ENCODE results near the gene SLC16A11.
A peak's percentile ranks its signal among the peaks of the same experiment; 100 is the strongest.

Gene SLC16A11

DNA sequence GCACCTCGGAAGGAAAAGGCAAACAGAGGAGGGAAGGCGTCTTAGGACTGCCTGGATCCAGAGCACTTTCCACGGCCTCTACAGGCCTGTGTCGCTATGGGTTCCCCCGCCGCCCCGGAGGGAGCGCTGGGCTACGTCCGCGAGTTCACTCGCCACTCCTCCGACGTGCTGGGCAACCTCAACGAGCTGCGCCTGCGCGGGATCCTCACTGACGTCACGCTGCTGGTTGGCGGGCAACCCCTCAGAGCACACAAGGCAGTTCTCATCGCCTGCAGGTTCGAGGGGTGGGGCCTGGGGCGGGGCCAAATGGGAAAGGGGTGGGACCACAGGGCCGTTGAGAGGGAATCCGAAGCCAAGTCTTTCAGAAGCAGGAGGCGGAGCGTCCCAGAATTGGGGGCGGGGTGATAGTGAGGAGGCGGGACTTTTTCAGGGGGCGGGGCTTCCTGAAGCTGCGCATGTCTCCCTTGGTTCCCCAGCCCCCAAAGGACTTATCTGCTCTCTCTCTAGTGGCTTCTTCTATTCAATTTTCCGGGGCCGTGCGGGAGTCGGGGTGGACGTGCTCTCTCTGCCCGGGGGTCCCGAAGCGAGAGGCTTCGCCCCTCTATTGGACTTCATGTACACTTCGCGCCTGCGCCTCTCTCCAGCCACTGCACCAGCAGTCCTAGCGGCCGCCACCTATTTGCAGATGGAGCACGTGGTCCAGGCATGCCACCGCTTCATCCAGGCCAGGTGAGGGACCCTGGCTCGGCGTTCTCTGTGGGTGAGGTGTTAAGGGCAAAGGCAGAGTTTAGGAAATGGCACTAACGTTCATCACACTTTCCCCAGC, 20.1 kb downstream of the SLC16A11 start:
- DNase-seq: peak; percentile 98

GRCh38 chr17:7022781-7023571, 20.9 kb downstream of the SLC16A11 start, which contains the start of gene BCL6B:
Gene BCL6B (plus strand): TSS chr17:7023050. CDS start chr17:7023672, 622 bp downstream.
- no peak for DNase-seq

DNA sequence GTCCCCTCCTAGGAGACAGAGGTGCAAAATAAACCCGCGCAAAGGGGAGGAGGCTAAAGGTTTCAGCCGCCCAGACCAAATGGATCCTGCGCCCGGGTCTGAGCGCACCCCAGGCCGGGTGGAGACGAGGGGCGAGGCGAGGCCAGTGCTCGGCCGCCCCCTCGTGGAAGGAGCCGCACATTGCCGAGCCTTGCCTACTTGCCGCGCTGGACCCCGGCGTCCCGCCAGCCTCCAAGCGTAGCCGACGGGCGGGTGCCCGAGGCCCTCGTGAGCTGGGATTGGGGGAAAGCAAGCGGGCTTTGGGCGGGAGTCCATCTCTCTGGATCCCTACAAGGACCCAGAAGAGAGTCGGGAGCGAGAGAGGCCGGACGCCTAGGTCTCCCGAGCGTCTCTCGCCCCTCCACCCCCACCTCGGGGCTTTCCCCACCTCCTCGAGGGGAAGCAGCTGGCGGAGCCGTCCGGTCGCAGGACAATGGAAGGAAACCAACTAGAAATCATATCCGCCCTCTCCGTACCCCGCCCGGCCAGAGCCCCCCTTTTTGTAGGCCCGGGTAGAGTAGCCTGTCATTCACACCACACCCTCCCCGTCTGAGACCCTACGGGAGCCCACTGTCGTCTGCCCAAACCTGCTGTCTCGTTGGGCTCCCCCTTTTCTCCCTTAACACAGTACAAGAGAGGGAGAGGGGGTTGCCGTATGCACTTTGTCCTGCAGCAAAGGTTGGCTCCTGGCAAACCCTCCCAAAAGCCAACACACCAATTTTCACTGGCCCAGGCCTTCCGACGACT, 21.7 kb downstream of the SLC16A11 start:
- peak; percentile 90 for DNase-seq

- DNase-seq: no peak
Observed at GRCh38 chr17:7020894-7021664, 22.8 kb downstream of the SLC16A11 start.

GRCh38 chr17:7019839-7020519, 23.9 kb downstream of the SLC16A11 start:
- no peak for DNase-seq

DNA sequence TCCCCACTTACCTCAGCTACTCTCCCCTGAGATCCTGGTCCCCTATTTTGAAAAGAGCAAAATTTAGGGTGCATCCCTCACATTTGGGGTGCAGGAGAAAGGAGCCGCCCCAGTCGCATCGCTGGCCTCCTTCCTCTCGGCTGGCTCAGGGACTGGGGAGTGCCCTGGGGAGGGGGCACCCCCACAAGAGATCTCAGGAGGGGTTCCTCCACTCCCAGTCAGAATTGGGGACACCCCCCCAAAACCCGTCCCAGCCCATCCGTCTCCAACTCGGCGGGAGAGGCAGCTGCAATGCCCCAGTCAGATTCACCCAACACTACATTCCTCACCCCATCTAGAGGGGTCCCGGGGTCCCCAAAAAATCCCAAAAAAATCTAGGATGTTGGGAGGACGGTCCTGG, 24.5 kb downstream of the SLC16A11 start:
- no peak for DNase-seq

GRCh38 chr17:7018331-7018964, 25.4 kb downstream of the SLC16A11 start:
- DNase-seq: no peak

DNA sequence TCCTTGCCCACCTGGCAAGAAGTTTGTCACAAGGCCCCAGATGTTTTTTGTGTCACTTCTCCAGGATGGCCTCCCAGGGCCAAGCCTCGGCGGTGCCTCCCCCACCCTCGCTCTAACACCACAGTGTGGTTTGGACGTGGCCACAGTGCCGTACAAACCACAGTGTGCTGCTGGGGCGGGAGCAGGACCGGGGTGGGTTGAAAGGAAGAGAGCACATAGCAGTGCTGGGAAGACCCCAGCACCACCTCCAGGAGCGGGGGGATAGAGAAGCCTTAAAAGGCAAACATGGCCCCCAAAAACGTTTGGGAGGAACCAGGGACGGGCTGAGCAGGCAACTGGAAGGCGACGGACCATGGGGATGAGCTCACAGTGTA, 26.1 kb downstream of the SLC16A11 start:
- DNase-seq: peak; percentile 66

- DNase-seq: no peak
Observed at GRCh38 chr17:7016886-7017826, 26.7 kb downstream of the SLC16A11 start.

DNA sequence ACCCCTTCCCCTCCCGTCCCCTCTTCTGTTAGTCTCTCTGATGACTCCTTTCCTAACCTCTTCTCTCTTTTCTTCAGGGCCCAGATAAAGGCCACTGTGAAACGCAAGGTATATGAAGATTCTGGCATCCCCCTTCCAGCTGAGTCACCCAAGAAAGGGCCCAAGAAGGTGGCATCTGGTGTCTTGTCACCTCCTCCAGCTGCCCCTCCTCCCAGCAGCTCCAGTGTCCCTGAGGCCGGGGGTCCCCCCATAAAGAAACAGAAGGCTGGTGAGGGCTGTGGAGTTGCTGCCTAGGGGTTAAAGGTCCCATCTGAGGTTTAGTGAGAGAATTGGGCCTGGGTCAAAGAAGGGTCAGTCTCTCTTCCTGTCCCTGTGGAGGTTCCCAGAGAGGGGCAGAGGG, 27.5 kb downstream of the SLC16A11 start:
- peak; percentile 42 for DNase-seq

DNA sequence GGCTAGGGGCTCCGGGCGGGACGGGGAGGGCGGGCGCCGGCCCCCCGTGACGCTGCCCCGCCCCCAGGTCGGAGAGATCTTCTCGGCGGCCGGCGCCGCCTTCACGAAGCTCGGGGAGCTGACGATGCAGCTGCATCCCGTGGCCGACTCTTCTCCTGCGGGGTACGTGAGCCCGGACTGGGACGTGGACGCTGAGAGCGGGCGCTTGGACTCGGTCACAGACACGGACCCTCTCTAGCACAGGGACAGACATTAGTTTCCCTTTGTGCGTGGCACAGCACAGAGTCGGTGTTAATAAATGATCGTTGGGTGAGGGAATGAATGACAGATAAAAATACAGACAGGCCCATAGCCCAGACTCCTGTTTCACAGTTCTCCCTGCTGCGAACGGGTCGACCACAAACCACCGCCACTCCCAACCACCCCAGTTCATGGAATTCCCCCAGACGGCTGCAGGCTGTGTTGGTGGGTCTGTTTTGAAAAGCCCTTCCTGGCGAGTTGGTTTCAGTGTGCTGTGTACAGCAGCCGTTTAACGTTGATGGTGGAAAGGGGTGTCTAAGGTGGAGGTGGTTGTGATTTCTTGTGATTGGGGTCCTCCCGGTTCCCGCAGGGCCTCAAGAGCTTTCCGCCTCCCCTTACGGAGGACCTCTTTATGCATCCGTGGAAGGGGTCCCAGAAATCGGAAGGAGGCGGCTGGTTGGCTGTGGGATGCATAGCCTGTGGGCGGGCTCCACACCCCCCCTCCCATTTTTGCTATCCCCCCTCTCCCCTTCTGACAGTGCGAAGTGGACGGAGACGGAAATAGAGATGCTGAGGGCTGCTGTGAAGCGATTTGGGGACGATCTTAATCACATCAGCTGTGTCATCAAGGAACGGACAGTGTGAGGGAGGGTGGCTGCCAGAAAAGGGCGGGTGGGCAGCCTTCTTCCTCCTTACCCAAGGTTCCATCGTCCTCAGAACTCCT, 28.6 kb downstream of the SLC16A11 start:
- DNase-seq: peak; percentile 85

DNA sequence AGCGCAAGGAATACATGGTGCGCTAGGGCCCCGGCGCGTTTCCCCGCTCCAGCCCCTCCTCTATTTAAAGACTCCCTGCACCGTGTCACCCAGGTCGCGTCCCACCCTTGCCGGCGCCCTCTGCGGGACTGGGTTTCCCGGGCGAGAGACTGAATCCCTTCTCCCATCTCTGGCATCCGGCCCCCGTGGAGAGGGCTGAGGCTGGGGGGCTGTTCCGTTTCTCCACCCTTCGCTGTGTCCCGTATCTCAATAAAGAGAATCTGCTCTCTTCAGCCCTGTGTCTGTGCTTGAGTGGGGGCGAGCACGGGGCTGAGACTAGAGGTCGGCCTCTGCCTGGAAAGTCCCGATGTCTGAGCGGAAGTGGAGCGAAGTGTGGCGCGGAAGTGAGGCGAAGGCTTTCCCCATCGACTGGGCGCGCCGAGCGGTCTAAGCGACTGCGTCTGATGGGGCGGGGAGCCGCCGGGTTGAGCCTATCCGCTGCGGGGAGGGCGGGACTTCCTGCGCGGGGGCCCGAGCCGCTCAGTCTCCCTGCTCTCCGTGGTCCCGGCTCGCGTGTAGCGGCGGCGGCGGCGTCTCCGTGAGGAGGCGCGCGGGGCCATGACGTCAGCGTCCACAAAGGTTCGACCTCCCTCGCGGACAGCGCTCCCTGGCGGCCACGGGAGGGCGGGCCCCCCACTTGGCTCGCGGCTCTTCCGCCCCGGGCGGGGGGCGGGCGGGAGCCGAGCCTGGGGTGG, 29.5 kb downstream of the SLC16A11 start:
- DNase-seq: peak; percentile 97

- DNase-seq: no peak
Observed at GRCh38 chr17:7011942-7012254, 32.0 kb downstream of the SLC16A11 start.

GRCh38 chr17:7011415-7011814, 32.5 kb downstream of the SLC16A11 start:
- no peak for DNase-seq

DNA sequence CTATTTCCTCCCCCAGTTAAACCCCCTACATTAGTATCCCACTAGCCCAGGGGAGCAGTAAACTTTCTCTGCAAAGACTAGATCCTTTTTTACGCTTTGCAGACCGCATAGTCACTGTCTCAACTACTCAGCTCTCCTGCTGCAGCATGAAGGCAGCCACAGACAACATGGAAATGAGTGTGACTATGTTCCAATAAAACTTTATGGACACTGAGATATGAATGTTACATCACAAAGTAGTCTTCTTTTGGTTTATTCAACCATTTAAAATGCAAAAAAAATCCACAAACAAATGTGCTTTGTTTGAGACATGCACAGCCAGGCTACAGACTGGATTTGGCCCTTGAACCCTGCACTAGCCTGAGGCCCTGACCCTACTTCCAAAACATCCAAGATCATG, 33.4 kb downstream of the SLC16A11 start:
- DNase-seq: no peak

DNA sequence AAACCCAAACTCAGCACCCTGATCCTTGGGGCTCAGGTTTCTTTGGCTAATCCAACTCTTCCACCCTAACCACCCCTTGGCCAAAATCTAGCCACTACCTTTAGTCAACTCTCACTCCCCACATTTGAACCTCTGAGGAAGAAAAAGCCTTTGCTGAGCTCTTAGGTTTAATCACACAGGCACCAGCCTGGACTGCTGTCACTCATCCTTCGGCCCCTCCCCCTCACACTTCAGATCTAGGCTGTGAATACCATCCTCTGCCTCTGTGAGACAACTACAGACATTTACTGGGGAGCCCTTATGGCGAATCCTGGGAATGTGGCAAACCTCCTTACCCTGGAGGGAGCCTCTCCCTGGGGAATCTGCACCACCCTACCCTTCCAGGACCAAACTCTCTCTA, 36.7 kb downstream of the SLC16A11 start:
- DNase-seq: no peak

GRCh38 chr17:7005716-7006115, 38.2 kb downstream of the SLC16A11 start:
- DNase-seq: no peak

Data from stimulated activated CD8-positive, alpha-beta memory T cell treated with anti-CD3 and anti-CD28 coated beads, Interleukin-4, amount 100 ng/mL, for 48 hours (primary cell).